GM23248 (cell line): ENCODE measurements around the gene GNG8.

Experiments
- EZH2 ChIP-seq: fragments of 200-600 bp; sonication (generic); IDR thresholded peaks from 2 replicates; pipeline ENCODE4 v1.6.1; 2018; ENCODE audit warnings: antibody characterized with exemption, mild to moderate bottlenecking; ENCODE audit not compliant: insufficient read depth, poor library complexity, severe bottlenecking
- EZH2phosphoT487 ChIP-seq: fragments of 200-600 bp; sonication (generic); IDR thresholded peaks from 2 replicates; pipeline ENCODE4 v1.6.1; 2018; ENCODE audit warnings: antibody characterized with exemption, moderate library complexity, mild to moderate bottlenecking, low read depth; ENCODE audit not compliant: insufficient read depth

DNA sequence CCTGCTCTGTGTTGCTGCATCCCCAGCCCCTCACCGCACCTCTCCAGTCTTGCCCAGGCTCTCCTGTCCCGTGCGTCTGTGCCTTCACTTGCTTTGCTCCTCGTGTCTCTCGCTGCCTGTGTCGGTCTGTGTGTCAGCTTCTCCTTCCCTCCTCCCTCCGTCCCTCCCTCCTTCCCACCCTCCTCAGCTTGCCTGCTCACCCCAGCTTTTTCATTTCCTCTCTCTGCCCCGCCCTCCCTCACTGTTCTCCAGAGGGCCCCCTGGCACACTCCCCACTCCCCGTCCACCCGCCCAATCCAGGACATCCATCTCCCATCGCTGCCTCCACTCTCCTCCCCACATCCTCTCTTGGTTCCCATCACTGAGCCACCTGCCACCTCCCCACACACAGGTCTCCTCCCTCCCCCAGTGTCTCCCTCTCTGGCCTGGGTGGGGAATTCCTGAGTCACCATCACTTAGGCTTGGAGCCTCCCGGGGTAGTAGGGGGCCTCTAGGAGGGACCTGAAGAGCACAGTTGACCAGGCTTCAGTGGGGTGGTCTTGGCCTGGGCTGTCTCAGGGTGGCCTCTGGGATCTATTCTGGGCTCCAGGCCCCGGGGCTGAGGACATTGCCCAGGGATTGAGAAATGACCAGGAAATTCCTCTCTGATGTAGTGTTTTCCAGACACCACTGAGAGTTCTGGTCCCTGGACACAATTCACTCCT is 10.9 kb downstream of the GNG8 start, which contains the start of gene PTGIR:
- TF ChIP-seq EZH2 (no peak), EZH2phosphoT487 (no peak)
